NB4 (cell line): Measurements from ENCODE around the gene OR6C2.
"Not testable (repeated sequence)": the region's sequence is repeated elsewhere in the genome, so short reads cannot be mapped to it uniquely, and the experiment has no call there.

ENCODE experiments used
- DNase-seq: peaks from one replicate; pipeline ENCODE4 v3.0.0; 2010; ENCODE audit warnings: low read depth
- H3K4me3 ChIP-seq: one replicate; pipeline ENCODE4 v1.5.1; 2011; ENCODE audit warnings: mild to moderate bottlenecking, low read depth, low read length, moderate library complexity
- MYC ChIP-seq: IDR thresholded peaks from 2 replicates; pipeline ENCODE4 v1.6.1; 2011; ENCODE audit warnings: low read depth, low read length
- POLR2A ChIP-seq: IDR thresholded peaks from 2 replicates; pipeline ENCODE4 v1.6.1; 2011; ENCODE audit warnings: mild to moderate bottlenecking; ENCODE audit not compliant: insufficient read length; ENCODE audit errors: extremely low read depth
- TF ChIP-seq, protein P1 (sequence below): IDR thresholded peaks from one replicate; pipeline ENCODE4 v1.5.1; 2012; ENCODE audit warnings: low read depth, low read length
- TF ChIP-seq, protein P2 (sequence below): IDR thresholded peaks from 2 replicates; pipeline ENCODE4 v1.6.1; 2011; ENCODE audit warnings: low read depth, low read length

The OR6C2 gene

GRCh38 chr12:55443776-55444175 is at the start of gene OR6C2:
OR6C2 (plus strand) TSS chr12:55444076; CDS start chr12:55452214, 8,138 bp downstream.
- no peak within 1 kb of the TSS for H3K4me3 ChIP-seq
- no peak for TF ChIP-seq POLR2A
- TF ChIP-seq, protein P1, sequence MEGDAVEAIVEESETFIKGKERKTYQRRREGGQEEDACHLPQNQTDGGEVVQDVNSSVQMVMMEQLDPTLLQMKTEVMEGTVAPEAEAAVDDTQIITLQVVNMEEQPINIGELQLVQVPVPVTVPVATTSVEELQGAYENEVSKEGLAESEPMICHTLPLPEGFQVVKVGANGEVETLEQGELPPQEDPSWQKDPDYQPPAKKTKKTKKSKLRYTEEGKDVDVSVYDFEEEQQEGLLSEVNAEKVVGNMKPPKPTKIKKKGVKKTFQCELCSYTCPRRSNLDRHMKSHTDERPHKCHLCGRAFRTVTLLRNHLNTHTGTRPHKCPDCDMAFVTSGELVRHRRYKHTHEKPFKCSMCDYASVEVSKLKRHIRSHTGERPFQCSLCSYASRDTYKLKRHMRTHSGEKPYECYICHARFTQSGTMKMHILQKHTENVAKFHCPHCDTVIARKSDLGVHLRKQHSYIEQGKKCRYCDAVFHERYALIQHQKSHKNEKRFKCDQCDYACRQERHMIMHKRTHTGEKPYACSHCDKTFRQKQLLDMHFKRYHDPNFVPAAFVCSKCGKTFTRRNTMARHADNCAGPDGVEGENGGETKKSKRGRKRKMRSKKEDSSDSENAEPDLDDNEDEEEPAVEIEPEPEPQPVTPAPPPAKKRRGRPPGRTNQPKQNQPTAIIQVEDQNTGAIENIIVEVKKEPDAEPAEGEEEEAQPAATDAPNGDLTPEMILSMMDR: no peak
- TF ChIP-seq, protein P2, sequence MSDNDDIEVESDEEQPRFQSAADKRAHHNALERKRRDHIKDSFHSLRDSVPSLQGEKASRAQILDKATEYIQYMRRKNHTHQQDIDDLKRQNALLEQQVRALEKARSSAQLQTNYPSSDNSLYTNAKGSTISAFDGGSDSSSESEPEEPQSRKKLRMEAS: no peak
- no peak for DNase-seq

GRCh38 chr12:55396326-55396725 is 47.5 kb upstream of the OR6C2 start:
- H3K4me3 ChIP-seq: no peak overlapping the region
- no peak for DNase-seq
- TF ChIP-seq, protein P1: no peak
- TF ChIP-seq, protein P2: no peak
- TF ChIP-seq POLR2A (no peak), MYC (no peak)

DNA sequence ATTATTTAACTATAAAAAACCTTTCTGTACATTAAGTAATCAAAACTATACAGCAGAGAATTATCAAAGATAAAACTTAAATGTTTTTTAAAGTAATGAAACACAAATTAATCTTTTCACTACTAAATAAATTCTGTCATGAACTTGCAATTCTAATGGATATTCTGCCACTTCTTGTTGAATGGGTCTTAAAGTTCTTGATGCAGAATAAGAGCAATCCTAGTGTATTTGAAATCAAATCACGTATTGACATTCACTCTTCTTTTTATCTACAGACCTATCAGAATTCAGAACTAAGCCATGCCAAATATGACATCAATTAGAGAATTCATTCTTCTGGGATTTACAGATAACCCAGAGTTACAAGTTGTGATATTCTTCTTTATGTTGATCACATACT is 43.6 kb upstream of the OR6C2 start, which contains the start of gene OR6C65:
Gene OR6C65, plus strand, starts transcription at position 301 of the 400 bp plus-strand sequence. Its CDS starts 0 bp downstream, at position 301.
- H3K4me3 ChIP-seq: no peak within 1 kb of the TSS
- TF ChIP-seq POLR2A (no peak), MYC (no peak)
- TF ChIP-seq, protein P1: no peak
- TF ChIP-seq, protein P2: no peak

DNA sequence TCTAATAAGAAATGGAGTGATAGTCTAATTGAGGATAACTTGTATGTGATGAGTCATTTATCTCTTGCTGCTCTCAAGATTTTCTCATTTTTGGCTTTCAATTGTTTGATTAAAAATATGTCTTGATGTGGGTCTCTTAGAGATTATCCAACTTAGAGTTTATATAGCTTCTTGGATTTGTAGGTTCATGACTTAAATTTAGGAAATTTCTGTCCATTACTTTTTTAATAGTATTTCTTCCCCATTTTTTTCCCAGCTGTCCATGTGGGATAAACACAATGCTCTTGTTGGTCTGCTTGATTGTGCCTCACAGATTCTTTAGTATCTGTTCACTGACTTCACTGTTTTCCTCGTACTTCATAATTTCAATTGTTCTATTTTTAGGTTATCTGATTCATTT is 36.0 kb upstream of the OR6C2 start:
- TF ChIP-seq, protein P1: no peak
- TF ChIP-seq, protein P2: no peak
- no peak for TF ChIP-seq POLR2A
- TF ChIP-seq MYC: no peak
- no peak for DNase-seq
- no peak overlapping the region for H3K4me3 ChIP-seq

More for the DNA sequence above, 43.6 kb upstream of the OR6C2 start, which contains the start of gene OR6C65:
- DNase-seq: no peak

DNA sequence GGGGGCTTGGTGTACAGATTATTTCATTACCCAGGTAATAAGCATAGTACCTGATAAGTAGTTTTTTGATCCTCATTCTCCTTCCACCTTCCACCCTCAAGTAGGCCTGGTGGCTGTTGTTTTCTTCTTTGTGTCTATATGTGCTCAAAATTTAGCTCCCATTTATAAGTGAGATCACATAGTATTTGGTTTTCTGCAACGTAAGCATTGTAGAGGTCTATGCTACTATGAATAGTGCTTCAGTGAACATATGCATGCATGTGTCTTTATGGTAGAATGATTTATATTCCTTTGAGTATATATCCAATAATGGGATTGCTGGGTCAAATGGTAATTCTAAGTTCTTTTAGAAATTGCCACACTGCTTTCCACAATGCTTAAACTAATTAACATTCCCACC is 34.7 kb upstream of the OR6C2 start:
- not testable (repeated sequence) for DNase-seq, H3K4me3 ChIP-seq

DNA sequence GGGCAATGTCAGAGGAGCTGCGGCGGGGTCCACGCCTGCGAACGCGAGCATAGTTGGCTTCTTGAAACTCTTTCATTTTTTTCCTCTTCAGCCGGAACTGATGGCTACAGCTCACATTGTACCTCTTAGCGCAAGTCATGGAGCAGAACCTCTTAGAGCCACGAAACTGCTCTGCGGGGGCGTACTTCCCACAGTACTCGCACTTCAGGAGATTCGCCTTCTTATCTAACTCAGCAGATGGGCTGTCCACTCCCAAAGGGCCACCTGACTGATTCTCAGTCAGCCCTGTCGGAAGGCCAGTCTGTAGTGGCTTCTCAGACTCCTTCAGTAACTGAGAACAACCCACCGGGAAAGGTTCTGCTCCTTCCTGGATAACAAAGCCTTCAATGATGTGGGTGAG is 31.7 kb upstream of the OR6C2 start:
- not testable (repeated sequence) for DNase-seq, H3K4me3 ChIP-seq

DNA sequence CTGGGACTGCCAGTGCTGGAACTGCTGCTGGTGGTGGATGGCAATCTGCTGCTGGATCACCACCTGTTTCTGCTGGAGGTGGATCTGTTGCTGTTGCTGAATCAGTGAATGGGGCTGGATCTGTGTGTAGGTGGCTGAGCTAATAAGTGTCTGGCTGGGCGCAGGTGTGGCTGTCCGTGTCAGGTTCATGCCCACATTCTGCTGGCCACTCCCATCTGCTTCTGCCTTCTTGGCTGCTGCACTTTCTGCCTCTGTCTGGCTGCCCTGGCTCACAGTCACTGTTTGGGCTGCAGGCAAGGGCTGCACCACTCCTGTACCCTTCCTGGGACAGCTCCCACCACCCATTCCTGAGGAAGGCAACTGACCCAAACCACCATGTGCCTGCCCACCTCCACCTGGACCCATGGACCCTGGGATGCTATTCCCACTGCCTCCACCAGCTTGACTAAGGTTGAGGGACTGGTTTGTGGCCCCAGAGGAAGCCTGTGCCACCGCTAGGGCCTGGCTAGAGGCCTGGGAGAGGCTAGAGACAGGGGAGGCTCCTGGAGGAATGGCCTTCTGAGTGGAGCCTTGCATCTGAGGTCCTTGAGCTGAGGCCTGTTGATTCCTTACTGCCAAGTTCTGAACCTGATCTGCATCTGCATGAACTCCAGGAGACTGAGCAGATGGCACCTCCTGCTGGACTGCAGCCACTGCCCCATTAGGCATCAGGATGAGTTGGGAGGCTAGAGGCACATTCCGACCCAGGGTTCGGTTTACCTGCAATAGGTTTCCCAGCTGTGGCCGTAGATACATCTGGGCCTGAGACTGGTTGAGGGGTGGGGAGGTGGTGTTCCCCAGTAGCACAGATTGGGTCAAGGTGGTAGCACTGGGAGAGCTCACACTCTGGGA is 30.1 kb upstream of the OR6C2 start:
- H3K4me3 ChIP-seq, DNase-seq: not testable (repeated sequence)

- H3K4me3 ChIP-seq, DNase-seq: not testable (repeated sequence)
Measured at GRCh38 chr12:55414396-55414823, 29.5 kb upstream of the OR6C2 start.

DNA sequence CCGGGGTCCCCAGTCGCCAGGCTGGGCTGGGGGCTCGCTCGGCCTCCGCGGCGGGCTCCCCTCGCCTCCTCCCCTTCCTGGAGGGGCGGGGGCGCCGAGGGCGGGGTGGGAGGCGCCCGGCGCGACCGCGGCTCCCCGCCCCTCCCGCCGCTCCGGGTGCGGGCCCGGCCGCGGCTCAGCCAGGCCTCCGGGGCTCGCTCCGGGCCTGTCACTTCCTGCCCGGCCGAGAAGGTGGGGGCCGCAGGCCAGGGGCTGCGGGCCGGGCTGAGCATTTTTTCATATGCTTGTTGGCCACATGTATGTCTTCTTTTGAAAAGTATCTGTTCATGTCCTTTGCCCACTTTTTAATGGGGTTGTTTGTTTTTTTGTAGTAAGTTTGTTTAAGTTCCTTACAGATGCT is 29.0 kb upstream of the OR6C2 start:
- DNase-seq, H3K4me3 ChIP-seq: not testable (repeated sequence)
